Measurements from ENCODE around the gene TSKU. TPM values are rescaled to one million over a fixed set of nuclear protein-coding genes. Genes with fewer than 3 reads are reported as not detected.

The TSKU gene
- total RNA-seq, 4 donors from 2014 or later = 140 to 385 (median 202) TPM

DNA sequence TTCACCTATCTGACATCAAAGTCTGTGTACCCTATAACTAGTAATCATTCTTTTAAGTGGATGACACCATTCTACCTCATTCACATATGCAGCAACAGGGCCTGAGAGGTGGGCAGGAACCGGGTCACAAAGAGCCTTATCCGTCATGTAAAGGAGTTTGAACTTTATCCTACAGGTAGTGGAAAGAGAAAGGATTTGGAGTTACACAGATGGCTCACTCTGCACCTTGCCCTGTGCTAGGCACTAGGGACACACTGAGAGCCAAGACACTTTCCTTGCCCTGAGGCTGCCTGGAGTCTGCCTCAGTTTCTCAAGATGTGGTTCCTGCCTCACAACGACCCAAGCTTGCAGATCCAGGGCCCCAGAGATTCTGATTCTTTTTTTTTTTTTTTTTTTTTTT lies 63.3 kb downstream of the TSKU start:
- no peaks in the 10 kb centered on the region for H3K36me3 ChIP-seq
- H3K27me3 ChIP-seq = no peaks in the 10 kb centered on the region
- WGBS, 2 donors = 95 to 98% methylated on average over 3 of the region's 3 CpGs
- H3K4me3 ChIP-seq = no peak overlapping the region
- H3K4me1 ChIP-seq = peaks cover 0 to 11% (median 0%) of the 10 kb centered on the region in 4 donors
- TF ChIP-seq EP300 (IDR thresholded peaks at IDR 0.05) (no peak), POLR2A (IDR thresholded peaks at IDR 0.05) (no peak)
- TF ChIP-seq, protein P1, sequence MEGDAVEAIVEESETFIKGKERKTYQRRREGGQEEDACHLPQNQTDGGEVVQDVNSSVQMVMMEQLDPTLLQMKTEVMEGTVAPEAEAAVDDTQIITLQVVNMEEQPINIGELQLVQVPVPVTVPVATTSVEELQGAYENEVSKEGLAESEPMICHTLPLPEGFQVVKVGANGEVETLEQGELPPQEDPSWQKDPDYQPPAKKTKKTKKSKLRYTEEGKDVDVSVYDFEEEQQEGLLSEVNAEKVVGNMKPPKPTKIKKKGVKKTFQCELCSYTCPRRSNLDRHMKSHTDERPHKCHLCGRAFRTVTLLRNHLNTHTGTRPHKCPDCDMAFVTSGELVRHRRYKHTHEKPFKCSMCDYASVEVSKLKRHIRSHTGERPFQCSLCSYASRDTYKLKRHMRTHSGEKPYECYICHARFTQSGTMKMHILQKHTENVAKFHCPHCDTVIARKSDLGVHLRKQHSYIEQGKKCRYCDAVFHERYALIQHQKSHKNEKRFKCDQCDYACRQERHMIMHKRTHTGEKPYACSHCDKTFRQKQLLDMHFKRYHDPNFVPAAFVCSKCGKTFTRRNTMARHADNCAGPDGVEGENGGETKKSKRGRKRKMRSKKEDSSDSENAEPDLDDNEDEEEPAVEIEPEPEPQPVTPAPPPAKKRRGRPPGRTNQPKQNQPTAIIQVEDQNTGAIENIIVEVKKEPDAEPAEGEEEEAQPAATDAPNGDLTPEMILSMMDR (IDR thresholded peaks at IDR 0.05) = no peak
- no peak overlapping the region for H3K27ac ChIP-seq
- no peaks in the 10 kb centered on the region for H3K9me3 ChIP-seq
- DNase-seq (ENCODE audit: low spot score in 2 of 2) = no peak

Other genes starting within 250 kb of the TSKU start
- 100 to 1,000 TPM in 1 of 4 donors, 10 to 100 TPM in 3; 45.0 to 117 (median 73.4) TPM for gene LRRC32, start 112.6 kb upstream of the TSKU start, total RNA-seq
- gene ACER3, start 77.6 kb downstream of the TSKU start, total RNA-seq = 10 to 100 TPM; 20.5 to 30.6 (median 23.0) TPM